ENCODE measurements around the gene NKX2-4. TPM values are rescaled to one million over a fixed set of nuclear protein-coding genes. Genes with fewer than 3 reads are reported as not detected.
"Not testable (repeated sequence)": the region's sequence is repeated elsewhere in the genome, so short reads cannot be mapped to it uniquely, and the experiment has no call there.

The NKX2-4 gene
- polyA plus RNA-seq, 1 of the 3 experiments (the other 2 are of a cell fraction), result not detected

DNA sequence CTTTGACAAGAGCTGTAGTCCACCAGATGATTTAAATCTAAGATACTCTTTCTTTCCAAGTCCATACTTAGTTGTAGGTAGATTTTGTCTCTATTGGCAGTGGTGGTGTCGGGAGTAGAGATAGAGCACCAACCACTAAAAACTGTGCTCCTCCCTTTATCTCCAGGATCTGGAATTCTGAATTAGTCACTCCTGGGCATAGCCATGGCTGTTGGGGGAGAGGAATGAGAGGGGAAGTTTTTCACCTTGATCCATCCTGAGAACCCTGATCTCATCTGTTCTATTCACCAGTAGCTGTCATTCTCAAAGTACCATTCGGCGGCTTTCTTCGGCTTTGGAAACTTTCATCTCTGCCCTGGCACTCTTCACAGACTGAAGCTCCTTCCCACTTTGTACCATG lies 35.6 kb upstream of the NKX2-4 start (continued):
- no peak for TF ChIP-seq CHD2 (IDR thresholded peaks at IDR 0.05; ENCODE audit: low read length, partially characterized antibody)

GRCh38 chr20:21430020-21430419 lies 32.7 kb upstream of the NKX2-4 start:
- Histone ChIP-seq H3K9ac (no peak overlapping the region), H3K9me3 (no peaks in the 10 kb centered on the region), H3K79me2 (ENCODE audit: insufficient read depth) (no peaks in the 10 kb centered on the region), H3K36me3 (replicated peaks in 1 of 2; ENCODE audit: control insufficient read depth in 1 of 2, insufficient read depth in 2 of 2, low read length in 1 of 2) (no peaks in the 10 kb centered on the region), H3K4me1 (ENCODE audit: control insufficient read depth in 1 of 2, insufficient read depth in 2 of 2, low read depth in 1 of 2, low read length in 1 of 2) (no peaks in the 10 kb centered on the region), H3K27ac (ENCODE audit: low read depth in 2 of 2, low read length in 1 of 2) (no peak overlapping the region), H3K4me2 (no peak overlapping the region), H3F3A (replicated peaks; ENCODE audit: insufficient read depth) (peaks cover 5% of the 10 kb centered on the region), H3K4me3 (ENCODE audit: low read depth in 2 of 2, low read length in 1 of 2) (no peak overlapping the region), H3K27me3 (ENCODE audit: insufficient read depth) (no peaks in the 10 kb centered on the region; the same call in 1 of the 2 replicates), H4K20me1 (ENCODE audit: insufficient read depth) (no peaks in the 10 kb centered on the region), H3K9me2 (no peaks in the 10 kb centered on the region), H2AFZ (ENCODE audit: low read depth) (no peak overlapping the region)
- TF ChIP-seq NRF1 (IDR thresholded peaks at IDR 0.05; ENCODE audit: low read depth, low read length), result no peak
- ChIA-PET CTCF (interaction anchor here (1.3 kb wide), 1 partner anchor 195 kb away, joined by 5 read pairs; no protein-coding TSS in a partner anchor), POLR2A (no interaction called here)
- no peak for DNase-seq
- WGBS (ENCODE audit: low lambda C conversion rate), result 1% methylated on average over 3 of the region's 3 CpGs

GRCh38 chr20:21424846-21425245 lies 27.5 kb upstream of the NKX2-4 start:
- H3F3A ChIP-seq (replicated peaks; ENCODE audit: insufficient read depth), result no peaks in the 10 kb centered on the region
- H3K79me2 ChIP-seq (ENCODE audit: insufficient read depth), result no peaks in the 10 kb centered on the region
- POLR2A ChIA-PET, result no interaction called here
- no peak overlapping the region for H3K27ac ChIP-seq (ENCODE audit: low read depth in 2 of 2, low read length in 1 of 2)
- CTCF ChIA-PET, result no interaction called here
- H3K36me3 ChIP-seq (replicated peaks in 1 of 2; ENCODE audit: control insufficient read depth in 1 of 2, insufficient read depth in 2 of 2, low read length in 1 of 2), result no peaks in the 10 kb centered on the region
- H2AFZ ChIP-seq (ENCODE audit: low read depth), result no peak overlapping the region
- no peak overlapping the region for H3K9ac ChIP-seq
- 0% methylated on average over 4 of the region's 4 CpGs for WGBS (ENCODE audit: low lambda C conversion rate)
- H3K27me3 ChIP-seq (ENCODE audit: insufficient read depth), result no peaks in the 10 kb centered on the region
- H3K9me3 ChIP-seq, result no peaks in the 10 kb centered on the region
- TF ChIP-seq TCF12 (IDR thresholded peaks at IDR 0.05) (no peak), MXI1 (IDR thresholded peaks at IDR 0.05; ENCODE audit: low read depth, low read length) (no peak), USF2 (IDR thresholded peaks at IDR 0.05; ENCODE audit: borderline replicate concordance, low read depth, low read length) (no peak), GATA2 (CRISPR knock-in tag; IDR thresholded peaks at IDR 0.05) (no peak), JUND (IDR thresholded peaks at IDR 0.05) (no peak), FOXM1 (IDR thresholded peaks at IDR 0.05; ENCODE audit: low read depth) (no peak), RXRA (IDR thresholded peaks at IDR 0.05; ENCODE audit: borderline replicate concordance, low read depth) (no peak), FOXJ3 (CRISPR knock-in tag; IDR thresholded peaks at IDR 0.05) (no peak), TAF1 (IDR thresholded peaks at IDR 0.05; ENCODE audit: borderline replicate concordance, low read depth, low read length) (no peak), NRF1 (IDR thresholded peaks at IDR 0.05; ENCODE audit: low read depth, low read length) (no peak)
- TF ChIP-seq, protein P1, sequence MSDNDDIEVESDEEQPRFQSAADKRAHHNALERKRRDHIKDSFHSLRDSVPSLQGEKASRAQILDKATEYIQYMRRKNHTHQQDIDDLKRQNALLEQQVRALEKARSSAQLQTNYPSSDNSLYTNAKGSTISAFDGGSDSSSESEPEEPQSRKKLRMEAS (IDR thresholded peaks at IDR 0.05; ENCODE audit: low read depth), result no peak
- no peaks in the 10 kb centered on the region for H4K20me1 ChIP-seq (ENCODE audit: insufficient read depth)
- no peaks in the 10 kb centered on the region for H3K4me1 ChIP-seq (ENCODE audit: control insufficient read depth in 1 of 2, insufficient read depth in 2 of 2, low read depth in 1 of 2, low read length in 1 of 2)
- no peaks in the 10 kb centered on the region for H3K9me2 ChIP-seq
- DNase-seq, result no peak
- H3K4me2 ChIP-seq, result no peak overlapping the region
- no peak overlapping the region for H3K4me3 ChIP-seq (ENCODE audit: low read depth in 2 of 2, low read length in 1 of 2)

- H3K27ac ChIP-seq (ENCODE audit: low read depth in 2 of 2, low read length in 1 of 2); H3K9me3 ChIP-seq; H3K4me2 ChIP-seq; H3K9me2 ChIP-seq; H3K4me3 ChIP-seq (ENCODE audit: low read depth in 2 of 2, low read length in 1 of 2); CTCF ChIA-PET; H2AFZ ChIP-seq (ENCODE audit: low read depth); DNase-seq; H3K36me3 ChIP-seq (replicated peaks in 1 of 2; ENCODE audit: control insufficient read depth in 1 of 2, insufficient read depth in 2 of 2, low read length in 1 of 2); H3K79me2 ChIP-seq (ENCODE audit: insufficient read depth); H4K20me1 ChIP-seq (ENCODE audit: insufficient read depth); H3K27me3 ChIP-seq (ENCODE audit: insufficient read depth); H3K9ac ChIP-seq; H3K4me1 ChIP-seq (ENCODE audit: control insufficient read depth in 1 of 2, insufficient read depth in 2 of 2, low read depth in 1 of 2, low read length in 1 of 2); H3F3A ChIP-seq (replicated peaks; ENCODE audit: insufficient read depth); POLR2A ChIA-PET: not testable (repeated sequence)
- WGBS (ENCODE audit: low lambda C conversion rate), result 0% methylated on average over 1 of the region's 1 CpG
These were observed 26.4 kb upstream of the NKX2-4 start for GRCh38 chr20:21423712-21424111.
